ENCODE measurements around the gene DLG1. TPM values are rescaled to one million over a fixed set of nuclear protein-coding genes. Genes with fewer than 3 reads are reported as not detected.

DLG1 gene
- total RNA-seq, 1 experiment from 2014 or later = 107 TPM

GRCh38 chr3:197050511-197050910, 247.9 kb downstream of the DLG1 start:
- H3K9me3 ChIP-seq (ENCODE audit: low read depth, low read length, poor library complexity, severe bottlenecking) = no peaks in the 10 kb centered on the region
- H3K27ac ChIP-seq (ENCODE audit: low read depth, low read length, poor library complexity, severe bottlenecking) = no peak overlapping the region
- no peaks in the 10 kb centered on the region for H3K4me1 ChIP-seq (ENCODE audit: insufficient read depth, low read length, poor library complexity, severe bottlenecking)
- H3K27me3 ChIP-seq (replicated peaks; ENCODE audit: insufficient read depth, low read depth, low read length, poor library complexity) = no peaks in the 10 kb centered on the region
- H3K36me3 ChIP-seq (ENCODE audit: insufficient read depth, low read length, poor library complexity, severe bottlenecking) = peaks cover 19% of the 10 kb centered on the region
- ChIA-PET POLR2A (ENCODE audit: low non-redundant PET) (no interaction called here), CTCF (no interaction called here)
- TF ChIP-seq CTCF (conservative IDR thresholded peaks at IDR 0.05; ENCODE audit: low read depth, low read length) = no peak
- TF ChIP-seq EZH2 (IDR thresholded peaks at IDR 0.05; ENCODE audit: borderline replicate concordance, low read depth, low read length, poor library complexity, severe bottlenecking) = no peak
- intact Hi-C loops (cut with micrococcal nuclease; ENCODE audit: unreplicated experiment) = loop anchor here (10.0 kb wide), 1 partner anchor 134 kb away; no protein-coding TSS in a partner anchor
- DNase-seq (ENCODE audit: low spot score) = no peak
- H3K4me3 ChIP-seq (ENCODE audit: low read depth, low read length, poor library complexity, severe bottlenecking) = no peak overlapping the region
- no TSS peak for BruUV-seq (replicated peaks)

- peaks cover 12% of the 10 kb centered on the region for H3K4me1 ChIP-seq (ENCODE audit: insufficient read depth, low read length, poor library complexity, severe bottlenecking)
- intact Hi-C loops (cut with micrococcal nuclease; ENCODE audit: unreplicated experiment) = no loop called here
- TF ChIP-seq EZH2 (IDR thresholded peaks at IDR 0.05; ENCODE audit: borderline replicate concordance, low read depth, low read length, poor library complexity, severe bottlenecking) (no peak), CTCF (conservative IDR thresholded peaks at IDR 0.05; ENCODE audit: low read depth, low read length) (no peak)
Observed at GRCh38 chr3:197042539-197042938, 255.9 kb downstream of the DLG1 start.

GRCh38 chr3:197041875-197042488, 256.4 kb downstream of the DLG1 start:
- DNase-seq (ENCODE audit: low spot score) = peak; percentile 42
- no TSS peak for BruUV-seq (replicated peaks)
- no peak overlapping the region for H3K4me3 ChIP-seq (ENCODE audit: low read depth, low read length, poor library complexity, severe bottlenecking)
- H3K36me3 ChIP-seq (ENCODE audit: insufficient read depth, low read length, poor library complexity, severe bottlenecking) = peaks cover 15% of the 10 kb centered on the region
- CTCF ChIA-PET = no interaction called here
- H3K4me1 ChIP-seq (ENCODE audit: insufficient read depth, low read length, poor library complexity, severe bottlenecking) = peaks cover 12% of the 10 kb centered on the region
- intact Hi-C loops (cut with micrococcal nuclease; ENCODE audit: unreplicated experiment) = no loop called here
- H3K9me3 ChIP-seq (ENCODE audit: low read depth, low read length, poor library complexity, severe bottlenecking) = no peaks in the 10 kb centered on the region
- POLR2A ChIA-PET (ENCODE audit: low non-redundant PET) = interaction anchor here (0.6 kb wide), 1 partner anchor 1438 kb away, joined by 4 read pairs; no protein-coding TSS in a partner anchor
- no peak overlapping the region for H3K27ac ChIP-seq (ENCODE audit: low read depth, low read length, poor library complexity, severe bottlenecking)
- no peak for TF ChIP-seq CTCF (conservative IDR thresholded peaks at IDR 0.05; ENCODE audit: low read depth, low read length)
- TF ChIP-seq EZH2 (IDR thresholded peaks at IDR 0.05; ENCODE audit: borderline replicate concordance, low read depth, low read length, poor library complexity, severe bottlenecking) = no peak
- no peaks in the 10 kb centered on the region for H3K27me3 ChIP-seq (replicated peaks; ENCODE audit: insufficient read depth, low read depth, low read length, poor library complexity)

More at GRCh38 chr3:197042539-197042938, 255.9 kb downstream of the DLG1 start:
- no peaks in the 10 kb centered on the region for H3K9me3 ChIP-seq (ENCODE audit: low read depth, low read length, poor library complexity, severe bottlenecking)
- ChIA-PET POLR2A (ENCODE audit: low non-redundant PET) (interaction anchor here (0.6 kb wide), 1 partner anchor 1438 kb away, joined by 4 read pairs; no protein-coding TSS in a partner anchor), CTCF (no interaction called here)
- no peaks in the 10 kb centered on the region for H3K27me3 ChIP-seq (replicated peaks; ENCODE audit: insufficient read depth, low read depth, low read length, poor library complexity)
- DNase-seq (ENCODE audit: low spot score) = no peak
- no peak overlapping the region for H3K4me3 ChIP-seq (ENCODE audit: low read depth, low read length, poor library complexity, severe bottlenecking)
- no peak overlapping the region for H3K27ac ChIP-seq (ENCODE audit: low read depth, low read length, poor library complexity, severe bottlenecking)
- peaks cover 15% of the 10 kb centered on the region for H3K36me3 ChIP-seq (ENCODE audit: insufficient read depth, low read length, poor library complexity, severe bottlenecking)
- BruUV-seq (replicated peaks) = no TSS peak
